Embryonic facial prominence (tissue), 1 donor: ENCODE data around the gene RUNDC1.
"Not testable (repeated sequence)": the region's sequence is repeated elsewhere in the genome, so short reads cannot be mapped to it uniquely, and the experiment has no call there.

ENCODE experiments used
- DNase-seq: peaks from one replicate; pipeline ENCODE4 v3.0.0-alpha.2; 2016; ENCODE audit errors: extremely low spot score

Gene RUNDC1

DNA sequence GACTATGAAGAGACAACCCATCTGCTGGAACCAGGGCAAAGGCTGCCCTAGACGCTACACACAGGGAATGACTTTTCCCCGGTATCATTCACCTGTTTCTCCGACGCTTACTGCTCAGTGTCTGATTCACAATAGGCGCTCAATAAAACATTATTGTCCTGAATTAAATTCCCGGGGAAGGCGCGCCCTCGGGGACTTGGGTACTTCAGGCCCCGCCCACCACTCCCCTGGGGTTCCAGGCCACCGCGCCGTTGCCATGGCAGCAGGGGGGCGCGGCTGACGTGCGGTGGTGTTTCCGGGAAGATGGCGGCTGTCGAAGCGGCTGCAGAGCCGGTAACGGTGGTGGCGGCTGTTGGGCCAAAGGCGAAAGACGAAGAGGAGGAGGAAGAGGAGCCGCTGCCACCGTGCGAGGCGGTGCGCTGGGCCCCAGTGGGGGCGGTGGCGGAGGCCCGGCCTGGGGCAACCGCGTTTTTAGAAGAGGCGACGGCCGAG, at the start of gene RUNDC1:
RUNDC1 (plus strand) TSS at position 292 of the 492 bp plus-strand sequence; CDS start at position 304, 12 bp downstream.
- DNase-seq: peak; percentile 61

DNA sequence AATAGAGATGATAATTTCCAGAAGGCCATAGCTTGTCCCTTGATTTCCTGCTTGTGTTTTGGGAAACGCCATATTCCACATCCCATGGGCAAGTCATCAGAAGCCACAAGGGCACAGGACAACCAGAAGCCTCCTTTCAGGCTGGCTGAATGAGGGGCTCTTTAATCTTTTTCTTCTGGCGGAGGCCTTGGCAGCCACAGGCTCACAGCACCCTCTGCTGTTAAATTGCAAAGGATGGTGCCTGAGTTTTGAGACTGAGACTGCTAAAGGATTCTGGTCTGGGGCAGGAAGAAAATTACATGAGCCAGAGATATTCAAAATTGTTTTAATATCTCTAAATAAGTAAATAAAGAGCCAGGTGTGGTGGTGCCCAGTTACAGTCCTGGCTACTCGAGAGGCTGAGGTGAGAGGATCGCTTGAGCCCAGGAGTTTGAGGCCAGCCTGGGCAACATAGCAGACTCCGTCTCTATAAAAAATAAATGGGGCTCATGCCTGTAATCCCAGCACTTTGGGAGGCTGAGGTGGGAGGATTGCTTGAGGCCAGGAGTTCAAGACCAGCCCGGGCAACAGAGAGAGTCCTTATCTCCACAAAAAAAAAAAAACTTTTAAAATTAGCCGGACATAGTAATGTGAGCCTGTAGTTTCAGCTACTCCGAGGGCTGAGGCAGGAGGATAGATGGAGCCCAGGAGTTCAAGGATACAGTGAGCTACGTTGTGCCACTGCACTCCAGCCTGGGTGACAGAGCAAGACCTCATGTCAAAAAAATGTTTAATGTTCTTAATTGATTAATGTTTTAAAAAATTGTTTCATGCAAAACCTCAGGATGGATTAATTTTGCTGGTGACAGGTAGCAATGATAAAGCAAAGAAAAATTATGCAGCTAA, 42.4 kb upstream of the RUNDC1 start:
- DNase-seq: peak; percentile 34

DNA sequence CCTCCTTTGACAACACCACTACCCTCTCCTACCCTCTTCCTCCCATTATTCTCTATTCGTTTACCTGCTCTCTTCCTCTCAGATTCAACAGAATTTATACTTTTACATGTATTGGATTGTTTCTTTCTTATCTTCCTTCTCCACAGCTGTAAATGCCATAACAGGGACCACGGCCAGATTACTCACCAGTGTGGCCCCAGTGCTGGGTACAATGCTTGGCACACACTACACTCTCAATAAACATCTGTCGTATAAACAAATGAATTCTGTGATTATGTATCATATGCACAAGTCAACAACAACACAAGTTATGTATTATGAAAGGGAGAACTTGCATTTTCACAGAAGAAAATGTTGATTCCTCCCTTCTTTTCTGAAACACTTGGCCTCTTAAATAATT, 36.2 kb upstream of the RUNDC1 start:
- no peak for DNase-seq

DNA sequence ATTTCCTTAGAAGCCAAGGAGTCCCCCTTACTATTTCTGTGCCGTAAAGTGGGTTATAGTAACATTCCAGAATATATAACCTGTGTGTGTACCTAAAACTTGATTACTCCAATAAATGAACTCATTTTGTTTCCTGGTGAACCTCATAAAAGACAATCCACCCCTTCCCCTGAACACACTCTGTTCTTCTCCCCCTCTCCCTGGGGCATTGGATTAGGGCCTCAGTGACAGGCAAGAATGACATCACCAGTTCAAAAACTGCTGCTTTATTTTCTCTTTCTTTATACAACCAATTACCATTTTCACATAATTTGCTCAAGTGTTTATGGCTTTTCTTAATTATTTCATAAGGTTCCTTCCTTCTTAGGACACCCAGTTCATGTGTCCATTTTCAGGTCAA, 33.6 kb upstream of the RUNDC1 start:
- DNase-seq: no peak

DNA sequence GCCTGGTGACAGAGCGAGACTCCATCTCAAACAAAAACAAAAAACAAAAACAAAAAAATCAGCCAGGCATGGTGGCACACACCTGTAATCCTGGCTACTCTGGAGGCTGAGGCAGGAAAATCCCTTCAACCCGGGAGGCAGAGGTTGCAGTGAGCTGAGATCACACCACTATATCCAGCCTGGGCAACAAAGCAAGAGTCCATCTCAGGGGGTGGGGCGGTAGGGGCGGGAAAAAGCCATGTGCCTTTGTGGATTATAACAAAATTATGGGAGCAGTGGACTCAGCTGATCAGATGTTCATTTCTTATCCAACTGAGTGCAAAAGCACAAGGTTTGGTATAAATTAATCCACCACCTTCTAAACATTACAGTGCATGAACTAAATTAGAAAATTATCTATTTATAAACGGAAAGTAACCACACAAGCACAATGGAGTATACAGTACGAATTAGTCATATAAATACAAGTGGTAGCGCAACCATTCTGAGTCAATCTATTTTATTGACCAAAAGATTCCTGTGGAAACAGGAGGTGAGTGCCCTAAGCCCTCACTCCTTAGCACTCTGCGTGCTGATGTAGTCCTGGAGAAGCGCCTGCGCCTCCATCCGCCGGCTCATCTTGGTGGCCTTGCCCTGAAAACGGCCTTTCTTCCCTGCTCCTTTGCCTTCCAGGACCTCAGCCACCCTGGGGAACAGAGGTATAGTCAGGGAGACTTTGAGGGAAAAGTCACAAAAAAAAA, 30.2 kb upstream of the RUNDC1 start:
- DNase-seq: no peak

DNA sequence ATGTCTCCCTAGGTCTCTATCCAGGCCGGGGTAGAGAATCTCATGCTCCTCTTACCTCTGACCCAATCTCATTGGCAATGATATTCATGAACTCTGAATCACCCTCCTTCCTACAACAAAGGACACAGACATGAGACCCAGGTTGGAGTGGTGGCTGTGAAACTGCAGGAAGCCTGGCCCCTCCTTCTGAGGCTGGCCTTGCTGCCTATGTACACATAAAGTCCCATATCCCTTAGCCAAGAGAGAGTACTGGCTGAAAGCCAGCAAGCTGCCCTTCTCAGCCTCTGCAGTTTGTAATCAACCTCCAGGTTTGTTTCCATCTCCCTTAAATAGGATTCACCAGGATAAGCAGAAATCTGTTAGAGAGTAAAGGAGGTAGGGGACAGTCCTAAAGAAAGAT, 26.7 kb upstream of the RUNDC1 start:
- DNase-seq: no peak

DNA sequence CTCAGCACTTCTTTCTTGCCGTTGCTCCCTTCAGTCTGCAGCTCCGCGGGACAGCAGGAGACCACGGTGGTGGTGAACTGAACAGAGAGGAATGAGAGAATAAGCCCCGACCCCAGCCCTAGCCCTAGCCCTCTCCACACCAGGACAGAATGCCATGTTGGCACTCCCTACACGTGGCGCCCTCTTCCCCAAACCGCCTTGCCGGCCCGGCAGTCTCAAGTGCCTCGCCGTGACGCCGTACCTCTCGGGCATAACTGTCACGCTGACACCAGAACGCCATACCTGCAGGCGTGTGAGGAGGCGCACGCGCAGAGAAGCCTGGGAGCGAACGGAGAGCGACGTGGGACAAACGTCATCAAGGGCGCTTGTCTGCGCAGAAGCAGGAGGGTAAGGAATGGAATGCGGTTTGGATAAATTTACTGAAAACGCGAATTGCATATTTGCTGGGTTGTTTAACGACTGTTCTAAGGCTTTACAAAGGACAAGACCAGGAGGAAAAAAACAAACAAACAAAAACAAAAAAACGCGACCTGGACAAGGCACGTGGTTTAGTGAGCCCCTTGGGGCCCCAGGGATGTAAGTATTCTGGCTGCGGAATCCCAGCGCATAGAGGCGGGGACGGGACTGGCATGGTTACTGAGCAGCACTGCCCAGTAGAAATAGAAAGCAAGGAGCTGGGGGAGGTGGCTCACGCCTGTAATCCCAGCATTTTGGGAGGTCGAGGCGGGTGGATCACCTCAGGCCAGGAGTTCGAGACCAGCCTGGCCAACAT, 16.0 kb upstream of the RUNDC1 start, which contains the start of gene AARSD1:
AARSD1 (minus strand) TSS at position 294 of the 772 bp plus-strand sequence; CDS start at position 280, 14 bp downstream.
- DNase-seq: peak; percentile 89

DNA sequence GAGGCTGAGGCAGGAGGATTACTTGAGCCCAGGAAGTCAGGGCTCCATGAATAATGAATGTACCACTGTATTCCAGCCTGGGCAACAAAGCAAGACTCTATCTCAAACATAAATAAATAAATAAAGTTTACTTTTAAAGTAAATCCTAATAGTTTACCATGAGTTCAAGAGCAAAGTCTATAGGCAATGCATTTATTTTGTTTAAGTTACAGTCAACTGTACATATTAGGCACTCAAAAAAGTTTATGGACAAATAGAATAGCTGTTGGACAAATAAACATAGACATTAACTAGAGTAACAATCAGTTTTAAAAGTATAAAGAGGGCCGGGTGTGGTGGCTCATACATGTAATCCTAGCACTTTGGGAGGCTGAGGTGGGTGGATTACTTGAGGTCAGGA, 12.4 kb upstream of the RUNDC1 start:
- DNase-seq: no peak

DNA sequence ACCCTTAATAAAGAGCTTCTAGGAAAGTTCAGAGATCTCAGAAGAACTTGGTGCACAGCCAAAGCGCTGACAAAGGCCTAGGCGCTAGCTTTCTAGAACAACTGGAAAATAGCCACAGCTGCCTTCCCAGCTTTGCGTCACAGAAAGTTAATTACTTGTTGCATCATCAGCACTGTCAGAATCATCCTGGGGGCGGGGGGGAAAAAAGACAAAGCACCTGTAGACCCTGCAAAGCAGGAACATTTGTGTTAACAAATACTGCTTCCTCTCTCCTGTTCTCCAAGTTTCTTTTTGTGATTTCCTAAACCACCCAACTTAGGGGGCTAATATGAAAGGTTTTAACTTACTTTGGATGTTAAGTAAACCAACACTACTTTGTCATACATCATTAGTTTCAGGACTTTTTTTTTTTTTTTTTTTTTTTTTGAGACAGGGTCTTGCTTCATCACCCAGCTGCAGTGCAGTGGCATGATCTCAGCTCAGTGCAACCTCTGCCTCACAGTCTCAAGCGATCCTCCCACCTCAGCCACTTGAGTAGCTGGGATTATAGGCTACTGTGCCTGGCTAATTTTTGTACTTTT, 11.3 kb upstream of the RUNDC1 start:
- no peak for DNase-seq

DNA sequence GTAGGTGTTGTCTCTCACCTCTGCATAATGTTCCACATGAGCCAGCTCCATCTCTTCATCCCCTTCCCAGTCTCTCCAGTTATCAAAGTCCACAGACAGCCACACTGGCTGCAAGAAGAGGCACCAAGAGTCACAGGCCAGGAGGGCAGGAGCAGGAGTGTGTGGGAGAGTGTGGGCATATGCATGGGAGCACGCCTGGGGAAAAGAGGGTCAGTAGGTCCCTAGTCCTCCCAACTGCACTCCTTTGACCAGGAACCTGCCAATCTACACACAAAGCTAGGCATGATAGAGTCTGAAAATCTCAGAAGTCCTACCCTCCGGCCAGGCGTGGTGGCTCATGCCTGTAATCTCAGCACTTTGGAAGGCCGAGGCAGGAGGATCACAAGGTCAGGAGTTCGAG, 8.8 kb upstream of the RUNDC1 start:
- DNase-seq: no peak

DNA sequence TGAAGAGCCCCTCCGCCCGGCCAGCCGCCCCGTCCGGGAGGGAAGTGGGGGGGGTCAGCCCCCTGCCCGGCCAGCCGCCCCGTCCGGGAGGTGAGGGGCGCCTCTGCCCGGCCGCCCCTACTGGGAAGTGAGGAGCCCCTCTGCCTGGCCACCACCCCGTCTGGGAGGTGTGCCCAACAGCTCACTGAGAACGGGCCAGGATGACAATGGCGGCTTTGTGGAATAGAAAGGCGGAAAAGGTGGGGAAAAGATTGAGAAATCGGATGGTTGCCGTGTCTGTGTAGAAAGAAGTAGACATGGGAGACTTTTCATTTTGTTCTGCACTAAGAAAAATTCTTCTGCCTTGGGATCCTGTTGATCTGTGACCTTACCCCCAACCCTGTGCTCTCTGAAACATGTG, 7.0 kb upstream of the RUNDC1 start:
- not testable (repeated sequence) for DNase-seq

DNA sequence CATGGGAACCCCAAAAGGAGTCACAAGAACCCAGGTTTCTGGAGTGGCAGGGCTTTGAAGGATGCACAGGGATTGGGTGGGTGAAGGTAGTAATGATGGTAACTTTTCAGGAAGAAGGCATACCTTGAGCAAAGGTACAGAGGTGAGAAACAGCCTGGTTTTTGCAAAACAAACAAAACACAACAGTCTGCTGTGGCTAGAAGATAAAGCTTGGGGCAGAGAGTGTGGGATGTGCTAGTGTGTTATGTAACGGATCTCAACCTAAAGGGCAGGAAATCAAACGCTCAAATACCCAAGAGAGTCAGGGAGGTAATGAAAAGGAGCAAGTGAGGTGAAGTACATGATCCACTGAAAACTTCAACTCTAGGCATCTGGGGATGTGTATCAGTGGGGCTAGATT, 5.1 kb upstream of the RUNDC1 start:
- no peak for DNase-seq

DNA sequence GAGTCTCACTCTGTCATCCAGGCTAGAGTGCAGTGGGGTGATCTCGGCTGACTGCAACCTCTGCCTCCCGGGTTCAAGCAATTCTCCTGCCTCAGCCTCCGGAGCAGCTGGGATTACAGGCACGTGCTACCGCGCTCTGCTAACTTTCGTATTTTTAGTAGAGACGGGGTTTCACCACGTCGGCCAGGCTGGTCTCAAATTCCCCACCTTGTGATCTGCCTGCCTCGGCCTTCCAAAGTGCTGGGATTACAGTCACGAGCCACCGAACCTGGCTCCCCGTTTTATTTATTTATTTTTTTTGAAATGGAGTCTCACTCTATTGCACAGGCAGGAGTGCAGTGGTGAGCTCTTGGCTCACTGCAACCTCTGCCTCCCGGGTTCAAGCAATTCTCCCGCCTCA, 4.7 kb upstream of the RUNDC1 start:
- DNase-seq: not testable (repeated sequence)

DNA sequence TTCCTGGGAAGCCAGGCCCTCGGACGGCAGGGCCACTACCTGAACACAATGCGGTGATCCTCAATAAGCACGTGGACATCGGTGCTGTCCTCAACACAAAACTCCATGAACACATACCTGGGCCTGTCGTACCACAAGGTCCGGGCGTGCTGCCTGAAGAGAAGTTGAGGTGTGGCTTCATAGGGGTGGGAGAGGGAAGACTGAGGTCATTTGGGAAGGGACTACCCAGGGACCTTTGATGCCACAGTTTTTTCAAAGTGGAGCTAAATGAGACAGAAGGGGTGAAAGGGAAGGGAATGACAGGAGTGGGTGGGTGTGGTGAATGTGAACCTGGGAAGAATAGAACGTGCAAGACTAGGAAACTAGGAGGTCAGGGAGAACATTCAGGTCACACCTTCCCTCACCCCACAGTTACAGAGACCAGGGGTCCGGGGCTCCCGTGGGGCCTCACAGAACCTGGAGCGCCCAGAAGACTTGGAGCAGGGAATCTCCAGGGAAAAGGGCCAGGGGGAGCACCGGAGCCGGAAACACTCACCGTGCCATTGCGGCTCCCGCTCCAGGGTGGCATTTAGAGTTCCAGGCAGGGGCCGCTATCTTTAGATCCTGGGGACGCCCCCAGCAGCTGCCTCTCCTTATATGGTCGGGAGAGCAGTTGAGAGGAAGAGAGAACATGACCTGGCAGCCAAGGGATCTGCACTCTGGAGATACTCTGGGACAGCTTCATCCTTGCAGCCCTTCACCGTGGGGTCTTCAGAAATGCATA, 673 bp upstream of the RUNDC1 start, which contains the start of gene PTGES3L:
PTGES3L (minus strand) TSS at position 570 of the 763 bp plus-strand sequence; CDS start at position 543, 27 bp downstream.
- DNase-seq: peak; percentile 40

DNA sequence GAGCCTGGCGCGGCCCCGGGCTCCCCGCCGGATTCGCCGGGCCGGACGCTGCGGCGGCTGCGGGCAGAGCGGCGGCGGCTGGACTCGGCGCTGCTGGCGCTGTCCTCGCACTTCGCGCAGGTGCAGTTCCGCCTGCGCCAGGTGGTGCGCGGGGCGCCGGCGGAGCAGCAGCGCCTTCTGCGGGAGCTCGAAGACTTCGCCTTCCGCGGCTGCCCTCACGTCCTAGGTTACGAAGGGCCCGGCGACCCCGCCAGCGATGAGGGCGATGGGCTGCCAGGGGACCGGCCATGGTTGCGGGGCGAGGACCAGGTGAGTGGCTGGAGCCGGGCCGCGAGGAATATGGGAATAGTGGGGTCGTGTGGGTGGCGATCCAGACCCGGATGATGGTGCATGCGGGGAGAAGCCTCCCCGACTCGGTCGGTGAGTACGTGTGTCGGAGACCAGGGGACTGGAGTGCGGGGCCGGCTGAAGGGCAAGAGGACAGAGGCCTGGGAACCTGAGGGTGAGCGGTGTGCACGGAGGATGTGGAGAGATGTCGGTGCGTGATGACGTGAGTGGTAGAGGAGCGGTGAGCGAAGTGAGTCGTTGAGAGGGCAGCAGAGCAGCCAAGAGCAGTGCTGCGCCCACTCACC, 517 bp downstream of the RUNDC1 start:
- no peak for DNase-seq

DNA sequence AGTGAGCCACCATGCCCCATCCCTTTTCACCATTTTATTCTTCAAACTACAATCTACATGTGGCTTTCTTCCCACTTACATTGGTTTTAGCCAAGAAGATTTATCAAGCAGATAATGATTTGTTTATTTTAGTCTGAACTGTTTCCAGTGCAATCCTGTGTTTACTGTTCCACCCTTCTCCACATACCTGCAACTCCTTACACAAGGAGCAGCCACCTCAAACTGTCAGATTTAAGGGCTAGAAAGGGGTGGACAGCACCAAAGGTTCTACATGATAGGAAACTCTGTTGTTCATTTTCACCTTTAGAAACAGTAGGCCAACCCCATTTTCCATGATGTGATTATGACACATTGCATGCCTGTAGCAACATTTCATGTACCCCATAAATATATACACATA, 1.9 kb downstream of the RUNDC1 start:
- no peak for DNase-seq

DNA sequence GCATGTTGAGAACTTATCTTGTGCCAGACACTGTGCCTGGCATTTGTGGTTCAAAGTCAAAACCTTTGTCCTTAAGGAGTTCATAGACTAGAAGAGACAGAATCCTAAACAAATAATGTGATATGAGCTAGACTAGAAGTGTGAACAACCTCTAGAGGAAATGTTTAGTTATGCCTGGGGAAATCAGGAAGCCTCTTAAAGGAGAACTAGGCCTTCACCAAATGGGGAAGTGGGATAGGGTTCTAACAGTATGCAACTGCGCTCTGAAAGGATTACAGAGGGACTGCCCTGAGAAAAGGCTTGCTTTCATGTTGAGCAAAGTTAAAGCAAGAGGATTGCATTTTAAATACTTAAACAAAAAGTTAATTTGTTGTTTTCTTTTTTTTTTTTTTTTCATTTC, 4.9 kb downstream of the RUNDC1 start:
- DNase-seq: no peak

DNA sequence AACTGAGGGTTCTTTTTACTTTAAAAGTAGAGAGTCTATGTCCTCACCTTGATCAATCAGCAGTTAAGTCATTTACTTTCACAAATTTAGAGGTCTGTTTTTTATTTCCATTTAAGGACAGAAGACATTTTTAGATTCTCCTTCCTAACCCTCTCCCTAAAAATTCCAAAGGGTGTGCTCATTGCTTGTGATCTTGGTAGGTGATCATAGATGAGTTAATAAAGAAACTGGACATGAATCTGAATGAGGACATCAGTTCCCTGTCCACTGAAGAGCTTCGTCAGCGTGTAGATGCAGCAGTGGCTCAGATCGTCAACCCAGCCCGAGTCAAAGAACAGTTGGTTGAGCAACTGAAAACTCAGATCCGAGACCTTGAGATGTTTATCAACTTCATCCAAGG, 8.8 kb downstream of the RUNDC1 start:
- DNase-seq: no peak

DNA sequence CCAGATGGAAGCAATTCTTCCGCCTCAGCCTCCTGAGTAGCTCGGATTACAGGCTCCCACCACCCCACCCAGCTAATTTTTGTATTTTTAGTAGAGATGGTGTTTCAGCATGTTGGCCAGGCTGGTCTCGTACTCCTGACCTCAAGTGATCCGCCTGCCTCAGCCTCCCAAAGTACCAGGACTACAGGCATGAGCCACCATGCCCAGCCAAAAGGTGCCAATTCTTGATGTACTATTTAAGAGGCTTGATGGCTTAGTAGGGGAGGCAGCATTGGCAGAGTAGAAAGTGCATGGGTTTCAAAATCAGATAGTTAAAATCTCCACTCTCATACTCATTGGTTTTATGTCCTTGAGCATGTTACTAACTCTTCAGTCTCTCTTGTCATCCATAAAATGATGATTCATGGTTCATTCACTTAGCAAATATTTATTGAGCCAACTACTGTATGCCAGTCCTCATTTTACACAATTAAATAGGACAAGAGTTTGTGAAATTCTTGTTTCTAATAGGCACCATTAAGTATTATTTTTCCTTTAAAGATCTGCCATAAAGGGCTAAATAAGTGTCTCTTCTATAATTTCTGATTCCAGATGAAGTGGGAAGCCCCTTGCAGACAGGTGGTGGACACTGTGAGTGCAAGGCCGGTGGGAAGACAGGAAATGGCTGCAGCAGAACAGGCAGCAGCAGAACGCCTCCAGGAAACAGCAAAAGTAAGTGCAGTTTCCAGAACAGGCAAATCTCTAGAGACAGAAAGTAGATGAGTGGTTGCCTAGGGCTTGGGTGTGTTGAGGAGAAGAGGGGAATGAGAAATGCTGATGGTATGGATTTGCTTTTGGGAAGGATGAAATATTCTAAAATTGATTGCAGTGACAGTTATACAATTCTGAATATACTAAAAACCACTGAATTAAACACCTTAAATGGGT, 9.6 kb downstream of the RUNDC1 start:
- DNase-seq: no peak
